Sciatic nerve (tissue), 2 donors: ENCODE results near the gene CNOT6. TPM values are rescaled to one million over a fixed set of nuclear protein-coding genes. Genes with fewer than 3 reads are reported as not detected.

Source experiments
- ATAC-seq: fragments of 200-7000 bp; cut with Tn5 transposase; one replicate; pipeline ENCODE4 v1.9.1; 2020; ENCODE audit warnings: mild to moderate bottlenecking, moderate library complexity
- DNase-seq: peaks from one replicate; pipeline ENCODE4 v3.0.0-alpha.2; 2020; ENCODE audit warnings: low spot score
- intact Hi-C: fragments of 100-400 bp; cut with DNase I; formaldehyde crosslinking; loops from one replicate; pipeline ENCODE4 v1.14.2; 2022
- total RNA-seq: library from RNA; stranded (reverse); fragmentation: NEBNext Ultra II Directional; extraction: Animal tissue kit (Norgen Biotek cat#: 25700); gene quantifications from one replicate; pipeline ENCODE4 v1.2.1, GENCODE V29; 2021
- donor health status: DM: no; HTN: no; CAD: no.
- donor health status: DM: no; HTN: no; CAD: no.

CNOT6 gene
- total RNA-seq, 1 donor from 2014 or later: 31.9 TPM

DNA sequence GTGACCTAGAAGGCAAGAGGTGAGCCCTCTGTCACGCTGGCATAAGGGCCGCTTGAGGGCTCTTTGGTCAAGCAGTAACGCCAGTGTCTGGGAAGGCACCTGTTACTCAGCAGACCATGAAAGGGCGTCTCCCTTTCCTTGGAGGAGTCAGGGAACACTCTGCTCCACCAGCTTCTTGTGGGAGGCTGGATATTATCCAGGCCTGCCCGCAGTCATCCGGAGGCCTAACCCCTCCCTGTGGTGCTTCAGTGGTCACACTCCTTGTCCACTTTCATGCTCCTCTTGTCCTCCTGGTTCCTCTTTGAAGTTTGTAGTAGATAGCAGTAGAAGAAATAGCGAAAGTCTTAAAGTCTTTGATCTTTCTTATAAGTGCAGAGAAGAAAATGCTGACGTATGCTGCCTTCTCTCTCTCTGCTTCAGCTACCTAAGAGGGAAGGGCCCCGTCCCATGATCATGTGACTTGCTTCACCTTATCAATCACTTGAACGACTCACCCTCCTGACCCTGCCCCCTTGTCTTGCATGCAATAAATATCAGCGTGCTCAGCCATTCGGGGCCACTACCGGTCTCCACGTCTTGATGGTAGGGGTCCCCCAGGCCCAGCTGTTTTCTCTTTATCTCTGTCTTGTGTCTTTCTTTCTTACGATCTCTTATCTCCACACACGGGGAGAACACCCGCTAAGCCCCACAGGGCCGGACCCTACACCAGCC lies 113.8 kb downstream of the CNOT6 start:
- no peak for ATAC-seq
- DNase-seq: no peak
- intact Hi-C loops: no loop called here

DNA sequence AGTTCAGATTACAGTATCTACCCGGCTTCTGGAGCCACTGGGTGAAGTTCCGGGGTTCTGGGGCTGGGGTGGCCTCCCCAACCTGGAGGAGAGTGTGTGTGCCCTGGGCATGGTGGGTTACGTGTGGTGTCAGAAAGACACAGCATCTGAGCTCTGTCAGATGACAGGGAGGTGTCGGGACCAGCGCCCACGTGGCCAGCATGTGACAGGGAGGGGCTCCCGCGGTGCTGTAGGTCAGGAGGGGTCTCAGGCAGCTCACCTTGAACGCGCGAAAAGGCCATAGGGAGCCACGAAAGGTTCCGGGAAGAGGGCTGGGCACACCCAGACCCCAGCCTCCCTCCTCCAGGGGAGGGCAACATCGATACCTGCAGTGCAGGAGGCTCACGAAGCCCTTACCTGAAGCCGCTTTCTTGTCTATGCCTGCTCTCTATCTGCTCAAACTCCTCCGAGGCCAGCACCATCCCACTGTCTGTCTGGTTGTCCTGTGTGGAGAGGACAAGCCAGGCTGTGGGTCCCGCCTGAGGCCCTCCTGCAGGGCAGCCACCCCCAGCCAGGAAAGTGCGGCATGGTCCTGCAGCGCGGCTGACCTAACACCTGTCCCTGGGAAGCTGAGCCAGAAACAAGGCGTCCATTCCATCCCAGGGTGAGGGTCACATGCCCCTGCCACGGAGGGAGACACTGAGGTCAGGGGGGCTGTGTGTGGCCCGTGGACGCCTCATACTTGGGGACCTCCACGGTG lies 114.6 kb downstream of the CNOT6 start:
- ATAC-seq: no peak
- DNase-seq: no peak
- intact Hi-C loops: no loop called here

DNA sequence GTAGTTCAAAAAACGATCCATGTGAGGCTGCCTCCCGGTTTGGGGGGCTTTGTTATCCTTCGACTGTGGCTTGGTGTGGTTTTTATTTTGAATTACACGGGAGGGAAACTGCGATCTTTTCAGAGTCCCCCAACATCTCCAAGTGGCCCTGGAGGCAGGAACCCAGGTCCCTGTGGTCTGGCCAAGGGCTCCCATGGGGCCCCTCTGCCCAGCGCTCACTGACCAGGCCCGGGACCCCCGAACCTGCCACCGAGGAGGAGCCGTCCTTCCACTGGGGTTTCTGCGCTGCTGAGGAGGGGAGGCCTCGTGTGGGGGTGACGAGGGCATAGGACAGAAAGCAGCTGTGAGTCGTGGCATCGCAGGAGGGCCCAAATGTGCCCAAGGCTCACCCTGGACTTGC lies 115.2 kb downstream of the CNOT6 start:
- DNase-seq (no peak), ATAC-seq (no peak)
- intact Hi-C loops: no loop called here

DNA sequence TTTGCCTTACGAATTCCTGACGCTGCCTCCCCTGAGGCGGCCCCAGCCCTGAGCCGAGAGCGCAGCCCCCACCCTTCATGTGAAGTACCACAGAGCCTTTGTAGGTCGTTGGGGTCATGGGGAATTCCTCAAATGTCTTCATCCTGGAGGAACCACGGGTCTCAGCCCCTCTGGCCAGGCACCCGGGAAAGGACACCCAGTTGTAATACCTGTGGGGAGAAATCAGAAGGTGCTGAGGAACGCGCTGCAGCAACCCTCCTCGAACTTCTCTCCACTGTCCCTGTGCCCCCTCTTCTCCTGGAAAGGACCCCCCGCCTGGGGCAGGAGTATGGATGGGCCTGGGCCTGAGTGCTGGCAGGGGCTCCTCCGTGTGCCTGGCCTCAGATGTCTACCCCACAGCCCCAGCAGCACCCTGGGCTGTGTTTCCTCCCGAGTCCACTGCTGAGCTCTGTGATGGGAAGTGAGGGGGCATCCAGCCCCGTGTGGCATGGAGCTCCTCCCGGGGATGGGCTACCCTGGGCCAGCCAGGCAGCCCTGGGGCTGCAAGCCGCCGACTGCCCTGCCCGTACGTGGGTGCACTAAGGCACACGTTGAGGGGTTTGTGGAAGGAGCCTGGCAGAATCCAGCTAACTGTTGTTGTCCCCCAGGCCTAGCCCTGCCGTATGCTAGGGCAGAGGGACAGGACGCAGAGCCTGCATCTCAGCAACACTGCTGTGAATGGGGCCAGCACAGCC lies 115.8 kb downstream of the CNOT6 start:
- intact Hi-C loops: no loop called here
- DNase-seq (no peak), ATAC-seq (no peak)

DNA sequence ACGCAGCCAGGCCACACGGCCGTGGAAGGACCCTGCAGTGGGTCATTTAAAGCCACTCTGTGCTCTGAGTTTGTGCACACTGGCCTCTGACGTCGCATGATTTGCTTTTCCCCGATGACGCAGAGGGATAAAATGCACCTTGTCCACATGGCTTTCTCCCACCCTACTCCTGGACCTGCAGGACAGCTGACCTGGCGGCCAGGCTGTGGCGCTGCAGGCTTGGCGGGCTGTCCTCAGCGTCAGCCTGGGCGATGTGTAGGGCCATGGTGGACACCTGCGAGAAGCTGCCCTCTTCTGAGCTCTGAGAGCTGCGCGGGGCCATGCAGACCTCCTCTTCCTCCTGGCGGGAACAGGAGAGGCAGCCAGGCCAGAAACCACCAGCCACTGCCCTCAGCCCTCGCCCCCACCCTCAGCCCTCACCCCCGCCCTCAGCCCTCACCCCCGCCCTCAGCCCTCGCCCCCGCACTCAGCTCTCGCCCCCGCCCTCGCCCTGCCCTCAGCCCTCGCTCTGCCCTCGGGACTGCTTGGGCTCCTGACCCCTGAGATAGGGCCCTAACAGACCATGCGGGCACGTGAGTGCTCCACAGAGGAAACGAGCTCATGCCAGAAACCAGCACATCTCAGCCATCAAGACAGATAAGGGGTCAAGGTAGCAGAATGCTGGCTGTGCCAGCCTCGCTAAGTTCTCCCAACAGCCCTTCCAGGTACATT lies 117.1 kb downstream of the CNOT6 start:
- no peak for DNase-seq
- intact Hi-C loops: no loop called here
- no peak for ATAC-seq

DNA sequence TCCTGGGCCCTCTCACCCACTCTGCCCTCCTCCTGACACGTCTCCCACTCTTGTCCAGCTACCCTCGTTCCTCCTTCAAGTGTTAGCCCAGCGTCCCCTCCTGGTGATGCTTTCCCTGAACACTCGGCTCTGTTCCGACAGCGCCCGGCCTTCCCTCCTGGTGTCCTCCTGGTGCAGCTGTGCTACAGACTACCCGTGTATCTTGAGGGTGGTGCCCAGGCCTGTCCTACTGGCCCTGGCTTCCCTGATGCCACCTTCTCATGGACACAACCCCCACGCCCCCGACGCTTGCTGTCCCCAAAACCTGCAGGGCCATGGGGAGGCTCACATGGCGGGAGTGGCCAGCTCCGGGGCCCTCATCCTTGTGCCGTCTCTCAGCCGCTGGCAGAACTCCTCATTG lies 118.5 kb downstream of the CNOT6 start:
- ATAC-seq: no peak
- intact Hi-C loops: no loop called here
- no peak for DNase-seq

DNA sequence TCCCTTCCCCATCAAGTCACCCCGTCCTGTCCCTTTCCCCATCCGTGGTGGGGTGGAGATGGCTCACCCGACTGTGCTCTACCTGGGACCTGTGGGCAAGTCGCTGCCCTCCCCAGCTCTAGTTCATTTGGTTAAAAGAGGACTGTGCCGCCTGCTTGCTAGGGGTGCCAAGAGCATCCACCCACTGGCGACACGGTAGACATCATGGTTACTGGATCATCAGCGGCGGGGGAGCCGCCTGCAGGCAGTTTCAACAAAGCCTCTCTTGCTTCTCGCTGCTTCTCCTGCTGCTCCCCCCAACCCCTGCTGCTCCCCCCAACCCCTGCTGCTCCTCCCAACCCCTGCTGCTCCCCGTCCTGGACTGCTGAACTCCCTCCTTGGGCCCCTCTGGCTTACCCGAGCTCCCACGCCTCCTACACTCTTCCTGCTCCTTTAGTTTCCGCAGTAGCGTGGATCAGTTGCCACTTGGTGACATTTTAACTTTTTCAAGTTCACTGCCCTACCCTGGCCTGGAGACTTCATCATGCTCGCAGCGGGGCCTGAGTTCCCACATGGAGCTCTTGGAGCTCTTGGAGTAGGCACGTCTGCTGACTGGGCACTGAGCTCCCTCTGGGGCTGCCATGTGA lies 119.1 kb downstream of the CNOT6 start:
- ATAC-seq (no peak), DNase-seq (no peak)
- intact Hi-C loops: no loop called here

DNA sequence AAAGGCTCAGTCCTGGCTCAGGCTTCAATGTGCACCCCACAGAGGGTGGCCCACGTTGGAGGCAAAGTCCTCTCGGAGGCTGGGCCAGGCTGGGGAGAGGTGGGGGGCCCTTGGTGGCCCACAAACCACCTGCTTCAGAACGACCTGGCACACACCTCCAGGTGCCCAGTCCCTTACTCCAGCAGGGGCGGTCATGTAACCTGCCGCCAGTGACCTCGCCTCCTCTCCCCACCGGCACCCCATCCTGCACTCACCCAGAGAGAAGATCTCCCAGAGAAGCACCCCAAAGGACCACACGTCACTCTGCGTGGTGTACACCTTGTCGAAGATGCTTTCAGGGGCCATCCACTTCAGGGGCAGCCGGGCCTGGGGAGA lies 119.6 kb downstream of the CNOT6 start:
- ATAC-seq (no peak), DNase-seq (no peak)
- intact Hi-C loops: no loop called here

DNA sequence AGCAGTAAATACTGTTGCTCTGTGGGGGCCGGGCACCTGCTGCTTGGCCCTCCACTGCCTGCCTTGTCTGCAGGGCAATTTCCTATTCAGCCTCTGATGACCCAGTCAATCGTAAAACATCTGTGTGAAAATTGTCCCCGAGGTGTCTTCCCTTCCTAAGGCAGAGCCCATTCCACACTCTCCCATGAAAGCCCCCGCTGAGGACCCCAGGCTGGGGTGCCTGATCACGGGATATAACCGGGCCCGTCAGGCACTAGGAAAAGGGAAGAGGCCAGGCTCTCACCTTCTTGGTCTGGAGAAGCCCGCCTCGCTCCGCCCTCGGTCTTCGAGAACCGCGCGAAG lies 124.3 kb downstream of the CNOT6 start:
- intact Hi-C loops: no loop called here
- DNase-seq (no peak), ATAC-seq (no peak)

DNA sequence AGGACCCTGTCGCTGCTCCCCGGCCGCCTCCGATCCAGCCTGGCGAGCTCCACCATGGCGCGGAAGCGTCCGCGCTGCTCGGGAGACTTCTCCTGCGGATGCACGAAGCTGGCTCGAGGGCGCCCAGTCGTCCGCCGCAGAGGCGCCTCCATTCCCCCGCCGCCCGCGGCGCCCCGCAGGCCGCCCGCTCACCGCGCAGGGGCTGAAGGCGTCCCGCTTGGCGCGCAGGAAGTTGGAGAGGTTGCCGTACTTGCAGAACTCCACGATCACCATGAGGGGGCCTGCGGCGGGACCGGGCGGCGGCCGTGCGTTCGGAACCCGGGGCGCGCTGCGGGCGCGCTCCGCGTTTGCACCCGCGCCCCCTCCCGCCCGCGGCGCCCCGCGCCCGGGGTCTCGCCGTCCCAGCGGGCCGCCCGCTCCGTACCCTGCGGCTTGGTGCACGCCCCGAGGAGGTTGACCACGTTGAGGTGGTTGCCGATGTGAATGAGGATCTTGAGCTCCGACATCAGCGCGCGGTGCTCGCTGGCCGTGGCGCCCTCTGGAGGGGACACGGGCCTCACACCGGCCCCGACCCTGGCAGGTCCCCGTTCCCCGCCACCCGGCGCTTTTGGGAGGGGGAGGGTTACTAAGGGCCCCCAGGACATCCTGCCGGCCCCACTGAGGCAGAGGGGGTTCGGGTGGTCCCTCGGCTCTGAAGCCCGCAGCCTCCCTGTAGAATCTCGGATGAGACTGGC lies 124.8 kb downstream of the CNOT6 start:
- ATAC-seq: no peak
- intact Hi-C loops: no loop called here
- no peak for DNase-seq

DNA sequence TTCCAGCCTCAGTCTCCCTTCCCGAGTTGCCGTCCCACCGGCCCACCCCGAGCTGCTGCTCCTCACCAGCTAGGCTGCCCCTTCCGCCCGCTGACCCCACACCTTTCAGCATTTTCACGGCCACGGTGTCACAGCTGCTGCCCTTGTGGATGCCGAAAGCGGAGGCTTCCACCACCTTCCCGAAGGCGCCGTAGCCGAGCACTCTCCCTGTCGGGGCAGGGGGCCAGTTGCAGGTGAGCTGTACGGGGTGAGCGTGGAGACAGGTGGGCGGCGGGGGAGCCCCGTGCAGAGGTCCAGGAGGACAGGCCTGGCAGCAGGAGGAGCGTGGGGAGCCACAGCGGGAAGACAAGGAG lies 125.4 kb downstream of the CNOT6 start:
- ATAC-seq (no peak), DNase-seq (no peak)
- intact Hi-C loops: no loop called here

DNA sequence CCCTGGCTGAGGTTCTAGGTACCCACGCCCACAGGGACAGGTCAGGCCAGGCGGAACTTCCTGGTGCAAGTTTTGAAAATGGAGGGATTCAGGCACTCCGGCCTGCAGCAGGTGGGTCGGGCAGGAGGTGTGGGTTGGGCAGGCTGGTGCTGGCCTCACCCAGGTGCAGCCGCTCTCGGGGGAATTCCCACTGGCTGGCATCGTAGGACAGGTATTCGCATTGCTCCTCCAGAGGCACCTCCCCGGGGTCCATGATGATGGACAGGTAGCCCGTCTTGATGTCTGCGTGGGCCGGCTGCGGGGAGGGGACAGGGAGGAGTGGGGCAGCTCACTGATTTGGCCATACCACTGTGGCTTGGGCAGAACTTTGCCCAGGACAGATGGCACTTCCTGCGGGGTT lies 125.8 kb downstream of the CNOT6 start:
- no peak for ATAC-seq
- intact Hi-C loops: no loop called here
- DNase-seq: no peak

DNA sequence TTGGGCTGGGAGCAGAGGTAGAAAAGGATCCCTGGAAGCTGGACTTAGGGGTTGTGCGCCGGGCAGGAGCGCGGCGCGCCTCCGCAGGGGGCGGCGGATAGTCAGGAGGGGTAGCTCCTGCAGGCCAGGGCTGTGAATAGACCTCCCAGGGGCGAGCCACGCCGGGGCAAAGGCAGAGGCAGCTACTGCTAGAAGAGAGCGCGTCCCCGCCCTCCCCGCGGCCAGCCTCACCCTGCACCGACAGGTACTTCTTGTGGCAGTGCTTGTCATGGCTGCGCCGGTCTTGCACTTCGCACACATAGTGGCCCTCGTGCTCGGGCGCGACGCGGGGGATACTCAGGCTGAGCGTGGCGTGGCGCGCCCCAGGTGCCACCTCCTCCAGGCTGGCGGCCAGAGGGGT lies 127.1 kb downstream of the CNOT6 start:
- no peak for ATAC-seq
- no peak for DNase-seq
- intact Hi-C loops: no loop called here

DNA sequence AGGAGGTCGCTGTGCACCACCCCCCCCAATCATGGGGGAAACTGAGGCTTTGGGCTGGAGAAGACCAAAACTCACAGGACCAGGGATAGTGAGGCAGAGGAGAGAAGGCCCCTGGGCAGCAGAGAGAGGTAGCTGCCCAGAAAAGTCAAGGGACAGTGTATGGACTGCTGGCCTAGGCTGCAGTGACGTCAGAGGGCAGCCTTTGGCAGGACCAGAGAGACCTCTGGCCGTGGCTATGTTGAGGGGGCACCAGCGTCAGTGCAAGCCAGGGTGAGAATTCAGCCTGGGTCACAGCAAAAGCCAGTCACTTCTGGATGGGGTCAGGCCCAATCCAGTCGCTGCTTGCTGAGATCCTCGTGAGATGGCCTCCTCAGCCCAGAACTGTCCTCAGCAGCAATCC lies 128.7 kb downstream of the CNOT6 start:
- intact Hi-C loops: no loop called here
- DNase-seq (no peak), ATAC-seq (no peak)

DNA sequence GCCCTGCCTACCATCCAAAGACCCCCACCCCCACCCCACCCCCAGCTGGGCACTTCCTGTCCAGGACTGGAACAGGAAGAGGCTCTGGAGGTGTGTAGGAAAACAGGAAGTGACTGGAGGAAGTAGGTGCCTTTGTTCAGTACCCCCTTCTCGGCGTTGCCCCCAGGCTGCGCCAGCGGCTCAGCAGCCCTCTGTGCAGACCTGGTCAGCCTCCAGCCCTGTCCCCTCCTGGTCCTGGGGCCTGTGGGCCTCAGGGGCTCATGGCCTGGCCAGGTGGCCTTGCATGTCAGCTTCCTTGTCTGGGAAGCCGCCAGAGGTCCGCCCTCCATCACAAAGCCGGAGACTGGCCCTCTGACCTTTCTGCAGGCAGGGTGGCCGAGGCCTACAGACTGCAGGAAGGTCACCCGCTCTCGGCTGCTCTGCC lies 129.2 kb downstream of the CNOT6 start:
- intact Hi-C loops: no loop called here
- DNase-seq: no peak
- no peak for ATAC-seq

DNA sequence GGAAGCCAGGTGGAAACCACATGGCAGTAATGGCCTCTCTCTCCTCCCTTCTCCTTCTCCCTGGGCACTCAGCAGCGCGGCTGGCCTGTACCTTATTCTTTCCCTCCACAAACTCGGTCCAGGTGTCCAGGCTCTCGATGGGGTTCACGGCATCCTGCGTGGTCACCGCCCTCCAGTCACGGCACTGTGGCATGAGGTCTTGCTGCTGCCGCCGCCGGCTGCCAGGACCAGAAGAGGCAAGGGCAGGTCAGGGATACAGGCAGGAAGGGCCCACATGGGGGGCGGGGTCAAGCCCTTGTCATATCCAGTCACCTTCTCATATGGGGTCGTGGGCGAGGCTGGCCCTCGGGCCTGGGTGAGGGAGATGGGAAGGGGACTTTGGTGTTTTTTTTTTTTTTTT lies 129.7 kb downstream of the CNOT6 start:
- no peak for ATAC-seq
- intact Hi-C loops: no loop called here
- no peak for DNase-seq

DNA sequence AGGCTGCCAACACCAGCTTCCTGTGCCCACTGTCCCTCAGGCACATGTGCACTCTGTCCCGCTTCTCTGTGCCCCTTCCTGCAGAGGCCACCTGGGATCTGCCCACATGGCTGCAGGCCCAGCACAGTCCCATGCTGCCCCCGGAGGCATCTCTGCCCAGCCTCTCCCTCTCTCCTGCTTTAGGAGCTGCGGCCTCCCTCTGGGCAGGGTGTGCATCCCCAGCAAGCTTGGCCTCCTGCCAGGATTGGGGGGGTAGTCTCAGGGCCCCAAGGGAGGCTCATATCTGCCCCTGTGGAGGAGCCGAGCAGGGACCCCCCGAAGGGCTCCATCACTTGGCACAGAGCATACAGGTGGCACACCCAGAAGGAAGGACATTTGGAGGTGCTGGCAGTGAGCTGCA lies 130.4 kb downstream of the CNOT6 start:
- DNase-seq (no peak), ATAC-seq (no peak)
- intact Hi-C loops: no loop called here

DNA sequence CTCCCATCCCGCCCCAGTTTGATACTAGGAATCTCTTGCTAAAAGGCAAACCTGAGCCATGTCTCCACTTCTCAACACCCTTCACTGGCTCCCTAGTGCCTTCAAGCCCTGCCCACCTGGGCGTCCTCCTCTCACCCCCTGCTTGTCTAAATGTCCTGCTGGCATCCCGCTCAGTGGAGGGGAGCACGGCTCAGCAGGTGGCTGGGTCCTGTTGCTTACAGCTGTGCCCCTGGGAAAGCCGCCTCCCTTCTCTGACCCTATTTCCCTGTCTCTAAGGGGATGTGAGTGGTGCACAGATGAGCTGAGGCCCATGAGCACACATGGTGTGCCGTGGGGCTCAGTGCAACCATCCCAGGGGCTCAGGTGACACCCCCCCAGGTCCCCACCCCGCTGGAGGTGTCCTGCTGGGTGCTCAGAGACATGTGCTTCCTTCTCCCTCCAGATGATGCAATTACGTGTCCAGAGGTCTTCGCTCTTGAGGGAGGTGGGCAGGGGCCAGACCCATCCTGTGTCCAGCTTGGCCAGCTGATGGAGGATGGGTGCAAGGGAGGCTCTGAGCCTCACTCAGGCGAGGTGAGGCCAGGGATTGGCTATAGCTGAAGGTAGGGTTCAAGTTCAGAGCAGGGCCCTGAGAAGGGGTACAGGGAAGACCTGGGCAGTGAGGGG lies 131.1 kb downstream of the CNOT6 start:
- DNase-seq: no peak
- no peak for ATAC-seq
- intact Hi-C loops: no loop called here
